ENCODE measurements around the gene ARID3A.

ARID3A gene

GRCh38 chr19:931860-932647 is 6.2 kb downstream of the ARID3A start:
- no peak for DNase-seq

GRCh38 chr19:932648-933552 is 7.1 kb downstream of the ARID3A start:
- DNase-seq = no peak

GRCh38 chr19:933553-933882 is 7.7 kb downstream of the ARID3A start:
- no peak for DNase-seq

GRCh38 chr19:934197-934840 is 8.5 kb downstream of the ARID3A start:
- no peak for DNase-seq

- DNase-seq = peak; percentile 29
Observed at GRCh38 chr19:934865-935479, 9.1 kb downstream of the ARID3A start.

GRCh38 chr19:936175-936546 is 10.3 kb downstream of the ARID3A start:
- no peak for DNase-seq

GRCh38 chr19:937259-937694 is 11.4 kb downstream of the ARID3A start:
- DNase-seq = no peak

- no peak for DNase-seq
Observed at GRCh38 chr19:938233-938923, 12.5 kb downstream of the ARID3A start.

GRCh38 chr19:939439-939838 is 13.6 kb downstream of the ARID3A start:
- DNase-seq = no peak

GRCh38 chr19:939922-940321 is 14.1 kb downstream of the ARID3A start:
- no peak for DNase-seq

- peak; percentile 92 for DNase-seq
Observed at GRCh38 chr19:940591-941291, 14.9 kb downstream of the ARID3A start.

GRCh38 chr19:941292-942132 is 15.7 kb downstream of the ARID3A start:
- no peak for DNase-seq

- DNase-seq = no peak
Observed at GRCh38 chr19:942133-942645, 16.4 kb downstream of the ARID3A start.

GRCh38 chr19:943551-944170 is 17.8 kb downstream of the ARID3A start:
- no peak for DNase-seq

- DNase-seq = peak; percentile 95
Observed at GRCh38 chr19:944171-944567, 18.3 kb downstream of the ARID3A start.

- peak; percentile 51 for DNase-seq
Observed at GRCh38 chr19:944663-945241, 18.9 kb downstream of the ARID3A start.

- no peak for DNase-seq
Observed at GRCh38 chr19:945401-946252, 19.8 kb downstream of the ARID3A start.

GRCh38 chr19:947090-947706 is 21.4 kb downstream of the ARID3A start:
- DNase-seq = no peak
